IPS DF 6.9 (cell line): Measurements from ENCODE around the gene MCRIP1.

Experiments used
- DNase-seq: peaks from one replicate; pipeline ENCODE4 v3.0.0-alpha.2; 2013; ENCODE audit warnings: low read depth, low spot score
- H3K27ac ChIP-seq: one replicate; pipeline ENCODE4 v1.5.1; 2013; ENCODE audit warnings: low read length, control low read depth
- H3K27me3 ChIP-seq: 2 replicates; pipeline ENCODE4 v1.6.1; 2013; ENCODE audit warnings: mild to moderate bottlenecking, low read length; ENCODE audit not compliant: control insufficient read depth, insufficient read depth
- H3K36me3 ChIP-seq: 2 replicates; pipeline ENCODE4 v1.6.1; 2013; ENCODE audit warnings: low read length; ENCODE audit not compliant: control insufficient read depth, insufficient read depth
- H3K4me1 ChIP-seq: 2 replicates; pipeline ENCODE4 v1.6.1; 2013; ENCODE audit warnings: low read length; ENCODE audit not compliant: control insufficient read depth, insufficient read depth
- H3K4me3 ChIP-seq: 2 replicates; pipeline ENCODE4 v1.5.1; 2013; ENCODE audit warnings: mild to moderate bottlenecking, low read length
- H3K9me3 ChIP-seq: 2 replicates; pipeline ENCODE4 v1.6.1; 2013; ENCODE audit warnings: low read length, inconsistent platforms; ENCODE audit not compliant: control insufficient read depth, insufficient read depth
- WGBS: extraction: QIAGEN DNeasy Blood & Tissue Kit; methylation state at CpG from one replicate; pipeline ENCODE4 v1.1.7; 2013; ENCODE audit warnings: mixed read lengths, missing lambda C conversion rate; ENCODE audit not compliant: insufficient read length, insufficient coverage; 5-methylcytosine and 5-hydroxymethylcytosine counted together

Gene MCRIP1

GRCh38 chr17:81808778-81809555, 24.1 kb downstream of the MCRIP1 start:
- no peak for DNase-seq
- no peak overlapping the region for H3K4me3 ChIP-seq
- WGBS = no CpG with 5 or more reads among the region's 20 CpGs
- H3K36me3 ChIP-seq = no peaks in the 10 kb centered on the region; the same call in 1 of the 2 replicates
- no peaks in the 10 kb centered on the region for H3K9me3 ChIP-seq
- no peak overlapping the region for H3K27ac ChIP-seq
- peaks cover 8% of the 10 kb centered on the region; the same call in 1 of the 2 replicates for H3K27me3 ChIP-seq
- H3K4me1 ChIP-seq = peaks cover 1% of the 10 kb centered on the region; the same call in 1 of the 2 replicates

- no peak for DNase-seq
- Histone ChIP-seq H3K27me3 (peaks cover 17% of the 10 kb centered on the region; the same call in 1 of the 2 replicates), H3K4me3 (no peak overlapping the region), H3K4me1 (peaks cover 1% of the 10 kb centered on the region; the same call in 1 of the 2 replicates), H3K9me3 (no peaks in the 10 kb centered on the region), H3K27ac (no peak overlapping the region), H3K36me3 (no peaks in the 10 kb centered on the region; the same call in 1 of the 2 replicates)
- WGBS = no CpG with 5 or more reads among the region's 13 CpGs
Observed at GRCh38 chr17:81807839-81808238, 25.3 kb downstream of the MCRIP1 start.

GRCh38 chr17:81807210-81807719, 25.8 kb downstream of the MCRIP1 start:
- DNase-seq = no peak
- WGBS = no CpG with 5 or more reads among the region's 18 CpGs
- H3K27me3 ChIP-seq = peaks cover 23% of the 10 kb centered on the region; the same call in 1 of the 2 replicates
- H3K9me3 ChIP-seq = no peaks in the 10 kb centered on the region
- no peaks in the 10 kb centered on the region; the same call in 1 of the 2 replicates for H3K36me3 ChIP-seq
- H3K27ac ChIP-seq = no peak overlapping the region
- no peak overlapping the region for H3K4me3 ChIP-seq
- H3K4me1 ChIP-seq = peaks cover 1% of the 10 kb centered on the region; the same call in 1 of the 2 replicates

- Histone ChIP-seq H3K9me3 (no peaks in the 10 kb centered on the region), H3K4me3 (no peak overlapping the region), H3K4me1 (peaks cover 1% of the 10 kb centered on the region; the same call in 1 of the 2 replicates), H3K27ac (no peak overlapping the region), H3K27me3 (peaks cover 24% of the 10 kb centered on the region; the same call in 1 of the 2 replicates), H3K36me3 (no peaks in the 10 kb centered on the region; the same call in 1 of the 2 replicates)
- DNase-seq = no peak
- no CpG with 5 or more reads among the region's 23 CpGs for WGBS
Observed at GRCh38 chr17:81806461-81807209, 26.5 kb downstream of the MCRIP1 start.

GRCh38 chr17:81805707-81806460, 27.2 kb downstream of the MCRIP1 start:
- peaks cover 1% of the 10 kb centered on the region; the same call in 1 of the 2 replicates for H3K4me1 ChIP-seq
- no peak overlapping the region for H3K4me3 ChIP-seq
- no peaks in the 10 kb centered on the region for H3K9me3 ChIP-seq
- H3K27ac ChIP-seq = no peak overlapping the region
- DNase-seq = no peak
- no CpG with 5 or more reads among the region's 18 CpGs for WGBS
- no peaks in the 10 kb centered on the region; the same call in 1 of the 2 replicates for H3K36me3 ChIP-seq
- H3K27me3 ChIP-seq = peaks cover 26% of the 10 kb centered on the region; the same call in 1 of the 2 replicates

- no peaks in the 10 kb centered on the region; the same call in 1 of the 2 replicates for H3K36me3 ChIP-seq
- peaks cover 26% of the 10 kb centered on the region; the same call in 1 of the 2 replicates for H3K27me3 ChIP-seq
- H3K9me3 ChIP-seq = no peaks in the 10 kb centered on the region
- H3K27ac ChIP-seq = no peak overlapping the region
- peaks cover 1% of the 10 kb centered on the region; the same call in 1 of the 2 replicates for H3K4me1 ChIP-seq
- DNase-seq = no peak
- WGBS = no CpG with 5 or more reads among the region's 65 CpGs
- H3K4me3 ChIP-seq = peak overlapping the region; percentile 45
Observed at GRCh38 chr17:81804559-81805399, 28.3 kb downstream of the MCRIP1 start.

- no CpG with 5 or more reads among the region's 110 CpGs for WGBS
- Histone ChIP-seq H3K9me3 (no peaks in the 10 kb centered on the region), H3K4me3 (peak within 1 kb of the TSS; percentile 45), H3K4me1 (peaks cover 1% of the 10 kb centered on the region; the same call in 1 of the 2 replicates), H3K36me3 (no peaks in the 10 kb centered on the region; the same call in 1 of the 2 replicates), H3K27me3 (peaks cover 26% of the 10 kb centered on the region; the same call in 1 of the 2 replicates), H3K27ac (no peak within 1 kb of the TSS)
- DNase-seq = no peak
Observed at GRCh38 chr17:81803728-81804558, 29.1 kb downstream of the MCRIP1 start, which contains the start of gene GCGR. GCGR (plus strand) TSS chr17:81804150; CDS start chr17:81809019, 4,869 bp downstream.

GRCh38 chr17:81802856-81803643, 30.0 kb downstream of the MCRIP1 start:
- no peak overlapping the region for H3K4me3 ChIP-seq
- no peaks in the 10 kb centered on the region for H3K9me3 ChIP-seq
- no peaks in the 10 kb centered on the region; the same call in 1 of the 2 replicates for H3K36me3 ChIP-seq
- WGBS = no CpG with 5 or more reads among the region's 26 CpGs
- H3K27ac ChIP-seq = no peak overlapping the region
- H3K27me3 ChIP-seq = peaks cover 26% of the 10 kb centered on the region; the same call in 1 of the 2 replicates
- peaks cover 1% of the 10 kb centered on the region; the same call in 1 of the 2 replicates for H3K4me1 ChIP-seq
- DNase-seq = no peak
